Bronchial smooth muscle cell (primary cell): ENCODE results near the gene LURAP1L. TPM values are rescaled to one million over a fixed set of nuclear protein-coding genes. Genes with fewer than 3 reads are reported as not detected.

ENCODE experiments used
- total RNA-seq: library from RNA; depleted of rRNA; stranded (reverse); fragments of >200 nt; gene quantifications from 2 replicates; pipeline ENCODE4 v1.2.1, GENCODE V29; 2014

LURAP1L gene
- total RNA-seq, result 54.4 and 62.1 TPM in 2 replicates

GRCh38 chr9:12774861-12775678 is at the start of gene LURAP1L:
TSS of gene LURAP1L (plus strand) at chr9:12775020. CDS start at chr9:12775716, 696 bp downstream.

Other genes with a start within 250 kb of the LURAP1L start
- not detected in 2 replicates for gene TYRP1, start 81.6 kb upstream of the LURAP1L start, total RNA-seq